A673 (cell line): Measurements from ENCODE around the gene BRAF. TPM values are rescaled to one million over a fixed set of nuclear protein-coding genes. Genes with fewer than 3 reads are reported as not detected.
"Not testable (repeated sequence)": the region's sequence is repeated elsewhere in the genome, so short reads cannot be mapped to it uniquely, and the experiment has no call there.

Experiments
- BruUV-seq: library from RNA; stranded (reverse); fragments of 400-500 nt; replicated peaks from 2 replicates; lab custom pipeline; 2021; lab: Mats Ljungman, UMichigan
- CTCF ChIA-PET: fragments of 300-600 bp; sonication (Branson Sonifier 250); formaldehyde crosslinking; loops from one replicate; lab custom pipeline; 2022; ENCODE audit warnings: antibody characterized with exemption; lab: Charles Lee
- POLR2A ChIA-PET: fragments of 300-600 bp; sonication (Branson Sonifier 250); formaldehyde crosslinking; loops from one replicate; lab custom pipeline; 2022; ENCODE audit warnings: antibody characterized with exemption; ENCODE audit not compliant: low non-redundant PET; lab: Charles Lee
- DNase-seq: peaks from one replicate; pipeline ENCODE4 v3.0.0-alpha.2; 2015; ENCODE audit warnings: low spot score
- H3K27ac ChIP-seq: fragments of 200-600 bp; sonication (generic); 2 replicates; pipeline ENCODE4 v1.5.1; 2016; ENCODE audit warnings: mixed run types, low read depth, mild to moderate bottlenecking, mixed read lengths, antibody characterized with exemption, low read length; ENCODE audit not compliant: poor library complexity, severe bottlenecking
- H3K27me3 ChIP-seq: fragments of 200-600 bp; sonication (generic); replicated peaks from 2 replicates; pipeline ENCODE4 v1.6.1; 2017; ENCODE audit warnings: mixed run types, low read depth, mild to moderate bottlenecking, mixed read lengths, antibody characterized with exemption, low read length; ENCODE audit not compliant: insufficient read depth, poor library complexity
- H3K36me3 ChIP-seq: fragments of 200-600 bp; sonication (generic); 2 replicates; pipeline ENCODE4 v1.6.1; 2016; ENCODE audit warnings: mixed run types, mild to moderate bottlenecking, mixed read lengths, antibody characterized with exemption, low read length; ENCODE audit not compliant: insufficient read depth, poor library complexity, severe bottlenecking
- H3K4me1 ChIP-seq: fragments of 200-600 bp; sonication (generic); 2 replicates; pipeline ENCODE4 v1.6.1; 2017; ENCODE audit warnings: mixed run types, mild to moderate bottlenecking, mixed read lengths, antibody characterized with exemption, low read length; ENCODE audit not compliant: insufficient read depth, poor library complexity, severe bottlenecking
- H3K4me3 ChIP-seq: fragments of 200-600 bp; sonication (generic); 2 replicates; pipeline ENCODE4 v1.5.1; 2016; ENCODE audit warnings: low read depth, mixed run types, mild to moderate bottlenecking, mixed read lengths, low read length; ENCODE audit not compliant: poor library complexity, severe bottlenecking
- H3K9me3 ChIP-seq: fragments of 200-600 bp; sonication (generic); 2 replicates; pipeline ENCODE4 v1.6.1; 2016; ENCODE audit warnings: mixed run types, low read depth, mild to moderate bottlenecking, mixed read lengths, antibody characterized with exemption, low read length; ENCODE audit not compliant: poor library complexity, severe bottlenecking
- EZH2 ChIP-seq: fragments of 200-600 bp; sonication (generic); IDR thresholded peaks from 2 replicates; pipeline ENCODE4 v1.6.1; 2017; ENCODE audit warnings: borderline replicate concordance, low read depth, mild to moderate bottlenecking, mixed read lengths, antibody characterized with exemption, low read length; ENCODE audit not compliant: poor library complexity, severe bottlenecking
- intact Hi-C: fragments of 100-400 bp; cut with micrococcal nuclease; formaldehyde crosslinking; loops from one replicate; pipeline ENCODE4 v1.10.0; 2022; ENCODE audit not compliant: unreplicated experiment
- total RNA-seq: library from RNA; stranded (reverse); gene quantifications from 2 replicates; pipeline ENCODE4 v1.2.3, GENCODE V29; 2021
- TF ChIP-seq, protein P1 (sequence below): fragments of 300-800, 200-600 bp; sonication (generic); conservative IDR thresholded peaks from 2 replicates; pipeline ENCODE4 v1.5.1; 2017; ENCODE audit warnings: low read depth, mild to moderate bottlenecking, antibody characterized with exemption, low read length, moderate library complexity, mixed read lengths

BRAF gene
- total RNA-seq, 1 experiment from 2014 or later = 31.8 TPM

DNA sequence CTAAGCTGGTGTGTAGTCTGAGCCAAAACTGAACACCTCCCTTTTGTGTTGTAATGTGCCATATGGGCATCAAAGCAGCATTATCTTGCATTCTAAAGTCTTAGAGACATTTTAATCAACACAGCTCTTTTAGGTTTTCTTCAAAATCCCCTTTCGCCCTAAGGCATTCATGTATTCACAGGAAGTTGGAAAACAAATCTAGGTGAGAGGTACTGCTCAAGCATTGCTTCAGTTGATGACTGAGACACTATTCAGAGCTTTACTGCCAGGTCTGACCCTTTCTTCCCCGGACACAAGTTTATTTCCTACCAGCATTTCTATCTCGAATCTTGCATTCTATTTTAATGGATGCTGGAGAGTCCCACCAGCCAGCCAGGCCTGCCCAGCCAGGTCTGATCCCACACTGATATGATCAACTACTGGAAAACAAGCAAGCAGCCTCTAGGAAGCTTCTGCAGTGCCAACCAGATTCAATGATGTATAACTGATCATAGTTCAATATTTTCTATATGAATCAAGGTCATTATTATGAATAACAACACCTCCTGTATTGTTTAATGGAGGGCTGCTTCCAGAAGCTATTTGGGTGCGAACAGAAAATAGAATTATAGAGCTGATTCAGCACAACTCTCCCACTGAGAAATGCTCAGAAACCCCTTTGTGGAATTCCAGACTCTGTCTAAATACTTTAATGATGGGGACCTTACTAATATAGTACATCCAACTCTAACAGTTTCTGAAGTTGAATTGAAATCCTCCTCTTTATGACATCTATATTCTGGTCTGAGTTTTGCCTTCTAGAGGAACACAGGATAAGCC lies 4.0 kb upstream of the BRAF start:
- no peak overlapping the region for H3K4me3 ChIP-seq
- H3K4me1 ChIP-seq = no peaks in the 10 kb centered on the region
- POLR2A ChIA-PET = no interaction called here
- H3K27me3 ChIP-seq = no peaks in the 10 kb centered on the region
- no TSS peak for BruUV-seq
- CTCF ChIA-PET = no interaction called here
- H3K36me3 ChIP-seq = no peaks in the 10 kb centered on the region
- no peak overlapping the region for H3K27ac ChIP-seq
- TF ChIP-seq, protein P1, sequence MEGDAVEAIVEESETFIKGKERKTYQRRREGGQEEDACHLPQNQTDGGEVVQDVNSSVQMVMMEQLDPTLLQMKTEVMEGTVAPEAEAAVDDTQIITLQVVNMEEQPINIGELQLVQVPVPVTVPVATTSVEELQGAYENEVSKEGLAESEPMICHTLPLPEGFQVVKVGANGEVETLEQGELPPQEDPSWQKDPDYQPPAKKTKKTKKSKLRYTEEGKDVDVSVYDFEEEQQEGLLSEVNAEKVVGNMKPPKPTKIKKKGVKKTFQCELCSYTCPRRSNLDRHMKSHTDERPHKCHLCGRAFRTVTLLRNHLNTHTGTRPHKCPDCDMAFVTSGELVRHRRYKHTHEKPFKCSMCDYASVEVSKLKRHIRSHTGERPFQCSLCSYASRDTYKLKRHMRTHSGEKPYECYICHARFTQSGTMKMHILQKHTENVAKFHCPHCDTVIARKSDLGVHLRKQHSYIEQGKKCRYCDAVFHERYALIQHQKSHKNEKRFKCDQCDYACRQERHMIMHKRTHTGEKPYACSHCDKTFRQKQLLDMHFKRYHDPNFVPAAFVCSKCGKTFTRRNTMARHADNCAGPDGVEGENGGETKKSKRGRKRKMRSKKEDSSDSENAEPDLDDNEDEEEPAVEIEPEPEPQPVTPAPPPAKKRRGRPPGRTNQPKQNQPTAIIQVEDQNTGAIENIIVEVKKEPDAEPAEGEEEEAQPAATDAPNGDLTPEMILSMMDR = no peak
- no peak for TF ChIP-seq EZH2
- DNase-seq = no peak
- intact Hi-C loops = loop anchor here (10.0 kb wide), 1 partner anchor 454 kb away; the partner anchor contains the start of gene MKRN1
- no peaks in the 10 kb centered on the region for H3K9me3 ChIP-seq

DNA sequence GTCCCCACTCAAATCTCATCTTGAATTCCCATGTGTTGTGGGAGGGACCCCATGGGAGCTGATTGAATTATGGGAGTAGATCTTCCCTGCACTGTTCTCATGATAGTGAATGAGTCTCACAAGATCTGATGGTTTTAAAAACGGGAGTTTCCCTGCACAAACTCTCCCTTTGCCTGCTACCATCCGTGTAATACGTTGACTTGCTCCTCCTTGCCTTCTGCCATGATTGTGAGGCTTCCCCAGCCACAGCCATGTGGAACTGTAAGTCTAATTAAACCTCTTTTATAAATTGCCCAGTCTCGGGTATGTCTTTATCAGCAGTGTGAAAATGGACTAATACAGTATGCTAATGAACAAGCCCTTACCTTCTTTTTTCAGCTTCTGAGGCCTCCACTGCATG lies 3.2 kb upstream of the BRAF start:
- intact Hi-C loops = loop anchor here (10.0 kb wide), 1 partner anchor 453 kb away; the partner anchor contains the start of gene MKRN1
- H3K4me3 ChIP-seq, H3K27ac ChIP-seq, H3K4me1 ChIP-seq, DNase-seq, POLR2A ChIA-PET, BruUV-seq, H3K36me3 ChIP-seq, CTCF ChIA-PET, H3K27me3 ChIP-seq, H3K9me3 ChIP-seq: not testable (repeated sequence)

DNA sequence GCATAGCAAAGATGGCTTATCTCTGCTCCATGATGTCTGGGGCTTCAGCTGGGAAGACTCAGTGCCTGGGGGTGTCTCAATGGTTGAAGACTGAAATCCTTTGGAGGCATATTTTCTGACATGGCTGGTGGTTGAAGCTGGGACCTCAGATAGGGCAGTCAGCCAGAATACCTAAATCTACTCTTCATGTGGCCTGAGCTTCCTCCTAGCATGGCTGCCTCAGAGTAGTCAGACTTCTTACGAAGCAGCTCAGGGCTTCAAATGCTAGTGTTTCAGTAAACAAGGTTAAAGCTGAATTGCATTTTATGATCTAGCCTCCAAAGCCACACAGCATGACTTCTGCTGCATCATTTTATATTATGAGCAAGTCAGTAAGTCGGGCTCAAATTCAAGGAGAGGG lies 2.6 kb upstream of the BRAF start:
- no peak overlapping the region for H3K27ac ChIP-seq
- H3K4me3 ChIP-seq = no peak overlapping the region
- intact Hi-C loops = loop anchor here (10.0 kb wide), 1 partner anchor 453 kb away; the partner anchor contains the start of gene MKRN1
- no peaks in the 10 kb centered on the region for H3K27me3 ChIP-seq
- H3K9me3 ChIP-seq = no peaks in the 10 kb centered on the region
- CTCF ChIA-PET = no interaction called here
- peaks cover 6% of the 10 kb centered on the region for H3K4me1 ChIP-seq
- no TSS peak for BruUV-seq
- no peak for DNase-seq
- TF ChIP-seq, protein P1 = no peak
- no peak for TF ChIP-seq EZH2
- POLR2A ChIA-PET = no interaction called here
- no peaks in the 10 kb centered on the region for H3K36me3 ChIP-seq
